ENCODE data around the gene SEPTIN5. TPM values are rescaled to one million over a fixed set of nuclear protein-coding genes. Genes with fewer than 3 reads are reported as not detected.

Gene SEPTIN5
- total RNA-seq, 4 donors from 2014 or later, result 21.9 to 51.1 (median 26.4) TPM

DNA sequence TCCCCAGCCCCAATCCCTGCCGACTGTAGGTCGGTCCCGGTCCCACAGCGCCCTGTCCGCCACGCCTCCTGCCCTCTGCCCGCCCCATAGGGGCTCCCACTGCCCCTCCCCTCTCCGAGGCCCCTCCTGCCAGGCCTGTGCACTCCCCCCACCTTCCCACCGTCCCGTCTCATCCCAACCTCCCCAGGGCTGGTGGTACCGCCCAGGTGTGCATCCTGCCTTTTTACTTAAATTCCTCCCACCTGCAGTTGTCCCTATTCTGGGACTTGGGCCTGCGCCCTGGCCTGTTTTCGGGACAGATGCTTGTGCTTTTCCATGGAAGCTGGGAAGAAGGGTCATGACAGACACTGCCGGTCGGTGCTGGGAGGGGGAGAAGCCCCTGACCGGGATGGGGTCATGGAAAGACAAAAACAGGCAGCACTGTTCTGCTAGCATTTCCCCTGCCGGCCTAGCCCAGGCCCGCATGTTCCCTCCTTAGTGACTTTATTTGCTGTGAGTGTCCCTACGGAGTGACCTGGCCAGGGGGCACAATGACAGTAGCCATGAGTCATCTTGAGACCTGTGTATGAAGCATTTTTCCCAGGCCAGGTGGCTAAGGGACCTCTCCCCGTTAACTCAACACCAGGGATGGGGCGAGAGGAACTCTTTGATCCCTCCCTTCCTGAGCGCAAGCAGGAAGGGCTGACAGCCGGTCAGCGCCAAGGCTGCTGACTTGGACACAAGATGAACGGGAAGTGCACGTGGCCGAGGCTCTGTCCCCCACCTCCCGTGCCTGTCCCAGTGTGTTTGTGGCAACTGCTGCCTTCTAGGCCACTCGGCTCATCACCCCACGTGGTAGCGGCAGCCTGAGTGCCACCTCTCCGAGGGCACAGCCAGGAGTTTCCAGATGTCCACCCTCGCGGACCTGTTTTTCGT, 53.4 kb downstream of the SEPTIN5 start:
- Histone ChIP-seq H3K4me1 (peaks cover 0 to 35% (median 5%) of the 10 kb centered on the region in 3 donors), H3K27me3 (peaks cover 100% of the 10 kb centered on the region), H3K4me3 (peak overlapping the region in 1 of 2 donors; percentile 47), H3K9me3 (no peaks in the 10 kb centered on the region), H3K27ac (peak overlapping the region in 1 of 4 donors; percentile 55), H3K36me3 (no peaks in the 10 kb centered on the region)
- 0 to 15% methylated on average over 4 of the region's 35 CpGs for WGBS, 2 donors (ENCODE audit: low coverage in 1 of 2)
- TF ChIP-seq, protein P1, sequence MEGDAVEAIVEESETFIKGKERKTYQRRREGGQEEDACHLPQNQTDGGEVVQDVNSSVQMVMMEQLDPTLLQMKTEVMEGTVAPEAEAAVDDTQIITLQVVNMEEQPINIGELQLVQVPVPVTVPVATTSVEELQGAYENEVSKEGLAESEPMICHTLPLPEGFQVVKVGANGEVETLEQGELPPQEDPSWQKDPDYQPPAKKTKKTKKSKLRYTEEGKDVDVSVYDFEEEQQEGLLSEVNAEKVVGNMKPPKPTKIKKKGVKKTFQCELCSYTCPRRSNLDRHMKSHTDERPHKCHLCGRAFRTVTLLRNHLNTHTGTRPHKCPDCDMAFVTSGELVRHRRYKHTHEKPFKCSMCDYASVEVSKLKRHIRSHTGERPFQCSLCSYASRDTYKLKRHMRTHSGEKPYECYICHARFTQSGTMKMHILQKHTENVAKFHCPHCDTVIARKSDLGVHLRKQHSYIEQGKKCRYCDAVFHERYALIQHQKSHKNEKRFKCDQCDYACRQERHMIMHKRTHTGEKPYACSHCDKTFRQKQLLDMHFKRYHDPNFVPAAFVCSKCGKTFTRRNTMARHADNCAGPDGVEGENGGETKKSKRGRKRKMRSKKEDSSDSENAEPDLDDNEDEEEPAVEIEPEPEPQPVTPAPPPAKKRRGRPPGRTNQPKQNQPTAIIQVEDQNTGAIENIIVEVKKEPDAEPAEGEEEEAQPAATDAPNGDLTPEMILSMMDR (IDR thresholded peaks at IDR 0.05), result peak in 1 of 4 experiments; percentile 13
- TF ChIP-seq POLR2AphosphoS5 (IDR thresholded peaks at IDR 0.05) (no peak), EP300 (IDR thresholded peaks at IDR 0.05) (no peak)
- ATAC-seq, result peak; percentile 44

GRCh38 chr22:19769393-19769715, 55.1 kb downstream of the SEPTIN5 start:
- Histone ChIP-seq H3K4me1 (peaks cover 0 to 35% (median 5%) of the 10 kb centered on the region in 3 donors), H3K27me3 (peaks cover 100% of the 10 kb centered on the region), H3K27ac (no peak overlapping the region), H3K36me3 (no peaks in the 10 kb centered on the region), H3K9me3 (no peaks in the 10 kb centered on the region), H3K4me3 (no peak overlapping the region)
- TF ChIP-seq, protein P1 (IDR thresholded peaks at IDR 0.05), result no peak
- TF ChIP-seq POLR2A (IDR thresholded peaks at IDR 0.05) (no peak), POLR2AphosphoS5 (IDR thresholded peaks at IDR 0.05) (no peak), EP300 (IDR thresholded peaks at IDR 0.05) (no peak)
- no CpG with 5 or more reads among the region's 12 CpGs for WGBS, 2 donors (ENCODE audit: low coverage in 1 of 2)
- ATAC-seq, result no peak

- 67% methylated on average over 2 of the region's 25 CpGs; no CpG with 5 or more reads in 1 of the 2 donors for WGBS, 2 donors (ENCODE audit: low coverage in 1 of 2)
- H3K27ac ChIP-seq, result no peak overlapping the region
- H3K9me3 ChIP-seq, result no peaks in the 10 kb centered on the region
- H3K4me1 ChIP-seq, result peaks cover 0 to 30% (median 5%) of the 10 kb centered on the region in 3 donors
- H3K4me3 ChIP-seq, result no peak overlapping the region
- peaks cover 100% of the 10 kb centered on the region for H3K27me3 ChIP-seq
- H3K36me3 ChIP-seq, result no peaks in the 10 kb centered on the region
- TF ChIP-seq POLR2AphosphoS5 (IDR thresholded peaks at IDR 0.05) (no peak), POLR2A (IDR thresholded peaks at IDR 0.05) (no peak), EP300 (IDR thresholded peaks at IDR 0.05) (no peak)
- TF ChIP-seq, protein P1 (IDR thresholded peaks at IDR 0.05), result no peak
- no peak for ATAC-seq
These were observed 56.3 kb downstream of the SEPTIN5 start for GRCh38 chr22:19770349-19771220.

- no peaks in the 10 kb centered on the region for H3K9me3 ChIP-seq
- H3K36me3 ChIP-seq, result no peaks in the 10 kb centered on the region
- H3K27me3 ChIP-seq, result peaks cover 97% of the 10 kb centered on the region
- no peak overlapping the region for H3K27ac ChIP-seq
- no peak overlapping the region for H3K4me3 ChIP-seq
- peaks cover 0 to 12% (median 0%) of the 10 kb centered on the region in 3 donors for H3K4me1 ChIP-seq
- TF ChIP-seq POLR2AphosphoS5 (IDR thresholded peaks at IDR 0.05), result no peak
- TF ChIP-seq POLR2A (IDR thresholded peaks at IDR 0.05), result no peak
- TF ChIP-seq, protein P1 (IDR thresholded peaks at IDR 0.05), result no peak
- no peak for TF ChIP-seq EP300 (IDR thresholded peaks at IDR 0.05)
- 66 to 68% methylated on average over 3 to 4 of the region's 4 CpGs for WGBS, 2 donors (ENCODE audit: low coverage in 1 of 2)
- ATAC-seq, result no peak
These were observed 58.0 kb downstream of the SEPTIN5 start for GRCh38 chr22:19772422-19772672.

Other genes starting within 250 kb of the SEPTIN5 start
- gene UFD1, start 235.3 kb upstream of the SEPTIN5 start, total RNA-seq, result 10 to 100 TPM; 22.7 to 56.2 (median 38.2) TPM
- 1 to 10 TPM in 1 of 4 donors, not detected in 3; 2.1 TPM for gene CDC45, start 234.6 kb upstream of the SEPTIN5 start, total RNA-seq
- gene CLDN5, start 190.1 kb upstream of the SEPTIN5 start, total RNA-seq, result 100 to 1,000 TPM in 2 of 4 donors, 10 to 100 TPM in 2; 29.6 to 149 (median 93.3) TPM
- gene GP1BB, start 9.0 kb downstream of the SEPTIN5 start, total RNA-seq, result 10 to 100 TPM in 1 of 4 donors, 1 to 10 TPM in 3; 2.0 to 12.5 (median 5.6) TPM
- gene TBX1, start 46.3 kb downstream of the SEPTIN5 start, total RNA-seq, result 1 to 10 TPM in 2 of 4 donors, under 1 TPM in 2; 0.31 to 2.7 (median 1.2) TPM
- 1 to 10 TPM; 4.8 to 8.7 (median 7.4) TPM for gene GNB1L, start 140.4 kb downstream of the SEPTIN5 start, total RNA-seq
- gene RTL10, start 140.4 kb downstream of the SEPTIN5 start, total RNA-seq, result 10 to 100 TPM in 2 of 4 donors, 1 to 10 TPM in 2; 6.6 to 15.9 (median 10.4) TPM
- 100 to 1,000 TPM; 105 to 235 (median 208) TPM for gene COMT, start 227.3 kb downstream of the SEPTIN5 start, total RNA-seq
- gene TXNRD2, start 227.3 kb downstream of the SEPTIN5 start, total RNA-seq, result 10 to 100 TPM; 16.7 to 33.1 (median 20.3) TPM

Measured in gastroesophageal sphincter (tissue), 4 donors.